ENCODE measurements around the gene ATP6AP2. TPM values are rescaled to one million over a fixed set of nuclear protein-coding genes. Genes with fewer than 3 reads are reported as not detected.
"Not testable (repeated sequence)": the region's sequence is repeated elsewhere in the genome, so short reads cannot be mapped to it uniquely, and the experiment has no call there.

The ATP6AP2 gene
- polyA plus RNA-seq, 3 donors, result 158 to 191 (median 173) TPM

- DNase-seq, result no peak
These were observed 16.3 kb upstream of the ATP6AP2 start for GRCh38 chrX:40564447-40564846.

- DNase-seq, result no peak
These were observed 10.2 kb upstream of the ATP6AP2 start for GRCh38 chrX:40570346-40571093.

- DNase-seq, result not testable (repeated sequence)
These were observed 9.6 kb upstream of the ATP6AP2 start for GRCh38 chrX:40571164-40571563.

- DNase-seq, result no peak
These were observed 9.2 kb upstream of the ATP6AP2 start for GRCh38 chrX:40571600-40571999.

- no peak for DNase-seq
These were observed 7.0 kb upstream of the ATP6AP2 start for GRCh38 chrX:40573763-40574162.

GRCh38 chrX:40575411-40575810 is 5.4 kb upstream of the ATP6AP2 start:
- not testable (repeated sequence) for DNase-seq

GRCh38 chrX:40576291-40576690 is 4.5 kb upstream of the ATP6AP2 start:
- DNase-seq, result no peak

- DNase-seq, result no peak
These were observed 2.6 kb upstream of the ATP6AP2 start for GRCh38 chrX:40578039-40578695.

- DNase-seq, result no peak
These were observed 1.6 kb upstream of the ATP6AP2 start for GRCh38 chrX:40579141-40579540.

- no peak for DNase-seq
These were observed 752 bp upstream of the ATP6AP2 start for GRCh38 chrX:40579900-40580536.

- no peak for DNase-seq
These were observed 658 bp downstream of the ATP6AP2 start for GRCh38 chrX:40581336-40581920.

GRCh38 chrX:40582178-40582577 is 1.4 kb downstream of the ATP6AP2 start:
- DNase-seq, result not testable (repeated sequence)

- no peak for DNase-seq
These were observed 2.0 kb downstream of the ATP6AP2 start for GRCh38 chrX:40582811-40583210.

GRCh38 chrX:40587623-40588022 is 6.9 kb downstream of the ATP6AP2 start:
- not testable (repeated sequence) for DNase-seq

- not testable (repeated sequence) for DNase-seq
These were observed 9.0 kb downstream of the ATP6AP2 start for GRCh38 chrX:40589616-40590321.

- DNase-seq, result no peak
These were observed 22.7 kb downstream of the ATP6AP2 start for GRCh38 chrX:40603446-40603845.

GRCh38 chrX:40607381-40607780 is 26.6 kb downstream of the ATP6AP2 start:
- no peak for DNase-seq

GRCh38 chrX:40612511-40612910 is 31.7 kb downstream of the ATP6AP2 start:
- DNase-seq, result no peak

- no peak for DNase-seq
These were observed 35.2 kb downstream of the ATP6AP2 start for GRCh38 chrX:40615976-40616375.

- DNase-seq, result no peak
These were observed 36.8 kb downstream of the ATP6AP2 start for GRCh38 chrX:40617566-40617965.

GRCh38 chrX:40622479-40623138 is 41.8 kb downstream of the ATP6AP2 start:
- DNase-seq, result no peak

Data from renal pelvis (tissue), 4 donors.